H1 (cell line): Measurements from ENCODE around the gene STAT1. TPM values are rescaled to one million over a fixed set of nuclear protein-coding genes. Genes with fewer than 3 reads are reported as not detected.

Experiments used
- CTBP2 ChIP-seq: IDR thresholded peaks from 2 replicates; pipeline ENCODE4 v1.7.0; 2011; ENCODE audit warnings: borderline replicate concordance, mild to moderate bottlenecking, moderate library complexity, mixed read lengths, low read length; ENCODE audit not compliant: insufficient read depth, insufficient read length
- EZH2 ChIP-seq: fragments of 200-600 bp; sonication (generic); IDR thresholded peaks from 2 replicates; pipeline ENCODE4 v1.7.1; 2012; ENCODE audit warnings: low read depth, mild to moderate bottlenecking, moderate library complexity, low read length, inconsistent platforms; ENCODE audit not compliant: severe bottlenecking
- MAFK ChIP-seq: IDR thresholded peaks from 2 replicates; pipeline ENCODE4 v1.6.1; 2012; ENCODE audit warnings: low read depth, mild to moderate bottlenecking, improper control_type of control experiment, low read length
- NRF1 ChIP-seq: IDR thresholded peaks from 2 replicates; pipeline ENCODE4 v1.6.1; 2011; ENCODE audit warnings: mild to moderate bottlenecking, low read depth, low read length, improper control_type of control experiment
- POU5F1 ChIP-seq: IDR thresholded peaks from 2 replicates; pipeline ENCODE4 v1.6.1; 2011; ENCODE audit warnings: low read depth, mild to moderate bottlenecking, low read length, moderate library complexity
- RAD21 ChIP-seq, 2 experiments: IDR thresholded peaks in 1 of 2; conservative IDR thresholded peaks in 1 of 2; 2 replicates each; pipeline ENCODE4 v1.6.1; 2011; ENCODE audit warnings: low read depth in 2 of 2, low read length in 2 of 2, improper control_type of control experiment in 1 of 2, inconsistent platforms in 1 of 2, mild to moderate bottlenecking in 1 of 2, moderate library complexity in 1 of 2
- SUZ12 ChIP-seq: fragments of 200-600 bp; sonication (generic); IDR thresholded peaks from 2 replicates; pipeline ENCODE4 v1.6.1; 2012; ENCODE audit warnings: mild to moderate bottlenecking, inconsistent platforms, low read length, moderate library complexity, mixed read lengths
- polyA plus RNA-seq, 7 experiments: library from polyadenylated mRNA; depleted of rRNA in 3 of 7; stranded (reverse) in 5 of 7; unstranded in 2 of 7; fragments of >200 nt in 5 of 7; fragments of 200-250 nt in 2 of 7; gene quantifications; 1 replicate in 5 of 7; 2 replicates in 1 of 7; 4 replicates in 1 of 7; pipeline versions ENCODE4 v1.2.1 to v1.2.3, GENCODE V29; 2011 to 2013; ENCODE audit warnings: missing spikeins in 2 of 7, mixed read lengths in 2 of 7
- total RNA-seq: library from RNA; stranded (reverse); fragmentation: NEBNext Ultra II Directional; extraction: Animal tissue kit (Norgen Biotek cat#: 25700); gene quantifications from 2 replicates; pipeline ENCODE4 v1.2.1, GENCODE V29; 2021

STAT1 gene
- total and polyA plus RNA-seq, 2 of the 8 experiments (the other 6 are each of a cell fraction or from before 2014, with no cell fraction given) = 20.3 to 43.0 TPM

- TF ChIP-seq POU5F1 = no peak
- no peak for TF ChIP-seq RAD21 (IDR thresholded peaks at IDR 0.05 in 1 of 2, conservative IDR thresholded peaks at IDR 0.05 in 1 of 2; ENCODE audit: low read depth in 2 of 2, low read length in 2 of 2)
- no peak for TF ChIP-seq MAFK
- TF ChIP-seq EZH2 = no peak
- no peak for TF ChIP-seq CTBP2
- no peak for TF ChIP-seq NRF1
- TF ChIP-seq SUZ12 = no peak
These were observed 364 bp downstream of the STAT1 start (continued) for GRCh38 chr2:191013682-191013931.
